Osteocyte (in vitro differentiated cells): ENCODE measurements around the gene LILRB4. TPM values are rescaled to one million over a fixed set of nuclear protein-coding genes. Genes with fewer than 3 reads are reported as not detected.
"Not testable (repeated sequence)": the region's sequence is repeated elsewhere in the genome, so short reads cannot be mapped to it uniquely, and the experiment has no call there.

Experiments
- DNase-seq: peaks from one replicate; pipeline ENCODE4 v3.0.0; 2021; ENCODE audit warnings: mixed read lengths; ENCODE audit not compliant: unreplicated experiment; ENCODE audit errors: extremely low spot score
- H3K27ac Mint-ChIP-seq: one replicate; pipeline ENCODE4 v1.8.0; 2021; ENCODE audit warnings: mild to moderate bottlenecking, mixed read lengths; ENCODE audit not compliant: unreplicated experiment
- H3K27me3 Mint-ChIP-seq: one replicate; pipeline ENCODE4 v1.8.0; 2021; ENCODE audit warnings: mixed read lengths; ENCODE audit not compliant: unreplicated experiment
- H3K36me3 Mint-ChIP-seq: one replicate; pipeline ENCODE4 v1.8.0; 2021; ENCODE audit warnings: mixed read lengths; ENCODE audit not compliant: unreplicated experiment
- H3K4me1 Mint-ChIP-seq: one replicate; pipeline ENCODE4 v1.8.0; 2021; ENCODE audit warnings: mixed read lengths; ENCODE audit not compliant: unreplicated experiment
- H3K4me3 Mint-ChIP-seq: one replicate; pipeline ENCODE4 v1.8.0; 2021; ENCODE audit warnings: mild to moderate bottlenecking, moderate library complexity, mixed read lengths; ENCODE audit not compliant: unreplicated experiment
- H3K9me3 Mint-ChIP-seq: one replicate; pipeline ENCODE4 v1.8.0; 2021; ENCODE audit warnings: mixed read lengths; ENCODE audit not compliant: unreplicated experiment
- CTCF ChIP-seq: fragments of 200-600 bp; sonication (generic); IDR thresholded peaks from 2 replicates; pipeline ENCODE4 v1.5.0; 2021; ENCODE audit warnings: antibody characterized with exemption, mild to moderate bottlenecking, moderate library complexity
- total RNA-seq: library from RNA; stranded (reverse); gene quantifications from 2 replicates; pipeline ENCODE4 v1.2.1, GENCODE V29; 2021

The LILRB4 gene
- total RNA-seq, 1 donor from 2014 or later: not detected

- no peak overlapping the region for H3K4me3 Mint-ChIP-seq
- no peaks in the 10 kb centered on the region for H3K27me3 Mint-ChIP-seq
- H3K36me3 Mint-ChIP-seq: no peaks in the 10 kb centered on the region
- no peaks in the 10 kb centered on the region for H3K4me1 Mint-ChIP-seq
- no peak for DNase-seq
- no peak for TF ChIP-seq CTCF
- peaks cover 33% of the 10 kb centered on the region for H3K9me3 Mint-ChIP-seq
- no peak overlapping the region for H3K27ac Mint-ChIP-seq
These were observed 29.5 kb downstream of the LILRB4 start for GRCh38 chr19:54692298-54692615.

GRCh38 chr19:54694648-54695047, 31.9 kb downstream of the LILRB4 start:
- TF ChIP-seq CTCF: no peak
- Mint-ChIP-seq H3K9me3 (peaks cover 32% of the 10 kb centered on the region), H3K27ac (no peak overlapping the region), H3K27me3 (no peaks in the 10 kb centered on the region), H3K36me3 (no peaks in the 10 kb centered on the region), H3K4me1 (no peaks in the 10 kb centered on the region), H3K4me3 (no peak overlapping the region)
- no peak for DNase-seq

GRCh38 chr19:54696117-54696548, 33.3 kb downstream of the LILRB4 start:
- Mint-ChIP-seq H3K4me3 (no peak overlapping the region), H3K27me3 (no peaks in the 10 kb centered on the region), H3K9me3 (peaks cover 36% of the 10 kb centered on the region), H3K27ac (no peak overlapping the region), H3K36me3 (no peaks in the 10 kb centered on the region), H3K4me1 (no peaks in the 10 kb centered on the region)
- no peak for TF ChIP-seq CTCF
- no peak for DNase-seq

- Mint-ChIP-seq H3K27me3 (no peaks in the 10 kb centered on the region), H3K9me3 (peaks cover 36% of the 10 kb centered on the region), H3K4me3 (no peak overlapping the region)
These were observed 34.0 kb downstream of the LILRB4 start for GRCh38 chr19:54696766-54697165.

GRCh38 chr19:54697716-54698115, 34.9 kb downstream of the LILRB4 start:
- not testable (repeated sequence) for H3K27ac Mint-ChIP-seq, DNase-seq, H3K27me3 Mint-ChIP-seq, H3K36me3 Mint-ChIP-seq, H3K4me1 Mint-ChIP-seq, H3K4me3 Mint-ChIP-seq
- H3K9me3 Mint-ChIP-seq: peaks cover 33% of the 10 kb centered on the region

More at GRCh38 chr19:54696766-54697165, 34.0 kb downstream of the LILRB4 start:
- H3K27ac Mint-ChIP-seq: no peak overlapping the region
- no peak for TF ChIP-seq CTCF
- H3K4me1 Mint-ChIP-seq: no peaks in the 10 kb centered on the region
- no peak for DNase-seq
- H3K36me3 Mint-ChIP-seq: no peaks in the 10 kb centered on the region

- no peak overlapping the region for H3K27ac Mint-ChIP-seq
- no peaks in the 10 kb centered on the region for H3K36me3 Mint-ChIP-seq
- no peak for DNase-seq
- no peaks in the 10 kb centered on the region for H3K27me3 Mint-ChIP-seq
- TF ChIP-seq CTCF: no peak
- H3K9me3 Mint-ChIP-seq: peaks cover 33% of the 10 kb centered on the region
- no peaks in the 10 kb centered on the region for H3K4me1 Mint-ChIP-seq
- H3K4me3 Mint-ChIP-seq: no peak overlapping the region
These were observed 42.1 kb downstream of the LILRB4 start for GRCh38 chr19:54704928-54705327.
